ENCODE results near the gene ROPN1L.

DNA sequence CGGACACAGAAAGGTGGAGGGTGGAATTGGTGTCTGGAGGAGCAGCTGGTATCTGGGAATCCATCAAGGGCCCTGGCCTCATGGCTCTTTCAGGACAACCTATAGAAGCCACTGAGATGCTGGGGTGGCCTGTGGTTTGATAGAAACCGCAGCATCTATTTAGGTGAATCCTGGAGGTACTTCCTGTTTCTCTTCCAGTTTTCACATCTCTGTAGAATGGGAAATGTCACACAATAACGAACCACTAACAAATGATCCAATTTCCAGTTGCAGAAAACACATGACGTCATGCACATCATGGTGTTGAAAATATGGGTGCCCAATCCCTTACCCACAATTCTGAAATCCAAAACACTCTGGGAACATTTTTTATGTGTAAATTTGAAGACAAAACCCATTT lies 52.2 kb downstream of the ROPN1L start:
- TF ChIP-seq, protein P1, sequence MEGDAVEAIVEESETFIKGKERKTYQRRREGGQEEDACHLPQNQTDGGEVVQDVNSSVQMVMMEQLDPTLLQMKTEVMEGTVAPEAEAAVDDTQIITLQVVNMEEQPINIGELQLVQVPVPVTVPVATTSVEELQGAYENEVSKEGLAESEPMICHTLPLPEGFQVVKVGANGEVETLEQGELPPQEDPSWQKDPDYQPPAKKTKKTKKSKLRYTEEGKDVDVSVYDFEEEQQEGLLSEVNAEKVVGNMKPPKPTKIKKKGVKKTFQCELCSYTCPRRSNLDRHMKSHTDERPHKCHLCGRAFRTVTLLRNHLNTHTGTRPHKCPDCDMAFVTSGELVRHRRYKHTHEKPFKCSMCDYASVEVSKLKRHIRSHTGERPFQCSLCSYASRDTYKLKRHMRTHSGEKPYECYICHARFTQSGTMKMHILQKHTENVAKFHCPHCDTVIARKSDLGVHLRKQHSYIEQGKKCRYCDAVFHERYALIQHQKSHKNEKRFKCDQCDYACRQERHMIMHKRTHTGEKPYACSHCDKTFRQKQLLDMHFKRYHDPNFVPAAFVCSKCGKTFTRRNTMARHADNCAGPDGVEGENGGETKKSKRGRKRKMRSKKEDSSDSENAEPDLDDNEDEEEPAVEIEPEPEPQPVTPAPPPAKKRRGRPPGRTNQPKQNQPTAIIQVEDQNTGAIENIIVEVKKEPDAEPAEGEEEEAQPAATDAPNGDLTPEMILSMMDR (IDR thresholded peaks at IDR 0.05; ENCODE audit: borderline replicate concordance, extremely low read depth, low read length, poor library complexity, severe bottlenecking): no peak
- no peak for TF ChIP-seq EZH2 (IDR thresholded peaks at IDR 0.05; ENCODE audit: borderline replicate concordance, low read depth, low read length, severe bottlenecking)

All from DND-41 (cell line).